ENCODE measurements around the gene SLC50A1.

DNA sequence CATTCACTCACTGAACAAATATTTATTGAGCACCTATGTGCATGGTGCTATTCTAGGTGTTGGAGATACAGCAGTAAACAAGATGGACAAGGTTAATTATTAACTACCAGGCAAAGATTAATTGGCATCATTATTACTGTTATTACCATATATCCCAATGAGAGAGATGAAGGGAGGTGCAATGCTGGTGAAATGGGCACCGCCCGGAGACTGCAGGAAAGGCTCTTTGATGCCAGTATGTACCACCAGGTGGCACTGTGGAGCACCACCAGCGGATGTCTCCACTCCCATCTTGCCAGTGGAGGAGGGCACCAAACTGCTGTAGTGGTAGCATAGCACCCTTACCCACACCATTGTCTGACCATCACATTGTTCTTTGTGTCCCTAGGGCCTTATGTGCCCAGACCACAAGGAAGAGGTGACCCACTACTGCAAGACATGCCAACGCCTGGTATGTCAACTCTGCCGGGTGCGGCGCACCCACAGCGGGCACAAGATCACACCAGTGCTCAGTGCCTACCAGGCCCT is 41.0 kb downstream of the SLC50A1 start:
- TF ChIP-seq GABPA (IDR thresholded peaks at IDR 0.05 in 1 of 2, conservative IDR thresholded peaks at IDR 0.05 in 1 of 2) (no peak), REST (IDR thresholded peaks at IDR 0.05) (no peak), CTCF (IDR thresholded peaks at IDR 0.05; ENCODE audit: low read depth, low read length, missing input control) (peak; percentile 91), SP1 (IDR thresholded peaks at IDR 0.05) (no peak), TAF1 (conservative IDR thresholded peaks at IDR 0.05) (no peak), MAX (IDR thresholded peaks at IDR 0.05) (no peak), ZBTB33 (IDR thresholded peaks at IDR 0.05) (no peak), HNF4A (conservative IDR thresholded peaks at IDR 0.05) (no peak), NR2F2 (IDR thresholded peaks at IDR 0.05) (no peak), RAD21 (IDR thresholded peaks at IDR 0.05) (peak; percentile 68 to 83), FOXA2 (IDR thresholded peaks at IDR 0.05) (no peak), EGR1 (IDR thresholded peaks at IDR 0.05; ENCODE audit: low read depth in 2 of 2) (no peak)
- TF ChIP-seq, protein P1, sequence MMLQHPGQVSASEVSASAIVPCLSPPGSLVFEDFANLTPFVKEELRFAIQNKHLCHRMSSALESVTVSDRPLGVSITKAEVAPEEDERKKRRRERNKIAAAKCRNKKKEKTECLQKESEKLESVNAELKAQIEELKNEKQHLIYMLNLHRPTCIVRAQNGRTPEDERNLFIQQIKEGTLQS (IDR thresholded peaks at IDR 0.05), result no peak

Measured in liver (tissue), 3 donors.